Vagina (tissue), 2 donors: ENCODE measurements around the gene MYOZ3.

Source experiments
- POLR2A ChIP-seq, 2 donors: fragments of 450-650 bp; IDR thresholded peaks; one replicate each; pipeline ENCODE4 v1.6.1; 2017; ENCODE audit warnings: antibody characterized with exemption in 2 of 2, mild to moderate bottlenecking in 2 of 2, moderate library complexity in 2 of 2
- POLR2AphosphoS5 ChIP-seq, 2 donors: sonication (generic); formaldehyde crosslinking; IDR thresholded peaks; one replicate each; pipeline ENCODE4 v1.9.0; 2017; ENCODE audit warnings: antibody characterized with exemption in 2 of 2, mild to moderate bottlenecking in 2 of 2, low read depth in 1 of 2; ENCODE audit not compliant: insufficient read depth in 1 of 2
- TF ChIP-seq, protein P1 (sequence below), 3 experiments: fragments of 450-650 bp in 2 of 3; fragments of 200-600 bp in 1 of 3; sonication (generic) in 1 of 3; IDR thresholded peaks; one replicate each; pipeline ENCODE4 v1.5.1; 2017 to 2019; ENCODE audit warnings: antibody characterized with exemption in 3 of 3, mild to moderate bottlenecking in 2 of 3, moderate library complexity in 2 of 3

DNA sequence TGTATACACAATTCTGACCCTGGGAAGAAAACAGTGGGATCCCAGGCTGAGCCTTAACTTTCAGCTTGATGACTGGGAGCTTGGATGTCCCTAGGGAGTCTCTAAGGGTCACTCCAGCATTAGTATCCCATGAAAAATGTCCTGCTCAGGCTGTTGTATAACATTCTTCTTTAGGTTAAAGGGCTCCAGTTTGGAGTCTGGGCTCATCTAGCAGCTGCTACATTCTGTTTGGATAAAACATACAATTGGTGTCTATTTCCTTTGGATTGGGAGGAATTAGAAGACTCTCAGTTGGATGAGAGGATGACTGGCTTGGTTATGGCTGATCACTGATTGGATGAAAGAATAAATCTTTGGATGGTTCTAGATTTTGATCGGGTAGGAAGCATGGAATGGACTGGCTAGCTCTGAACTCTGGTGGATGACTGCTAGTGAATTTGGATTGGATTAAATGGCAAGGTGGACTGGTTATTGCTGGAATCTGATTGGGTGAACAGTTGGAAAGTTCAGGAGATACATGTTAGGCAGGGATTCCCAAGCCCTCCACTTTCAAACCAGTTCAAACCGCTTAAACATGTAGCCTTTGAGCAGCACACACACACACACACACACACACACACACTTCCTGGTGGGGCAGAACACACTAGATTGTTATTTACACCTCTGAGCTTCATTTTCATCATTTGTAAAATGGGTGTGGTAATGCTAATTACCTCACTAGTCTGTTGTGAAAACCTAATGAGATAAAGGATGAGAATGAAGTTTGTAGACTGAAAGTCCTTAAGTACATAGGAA is 7.1 kb upstream of the MYOZ3 start:
- TF ChIP-seq, protein P1, sequence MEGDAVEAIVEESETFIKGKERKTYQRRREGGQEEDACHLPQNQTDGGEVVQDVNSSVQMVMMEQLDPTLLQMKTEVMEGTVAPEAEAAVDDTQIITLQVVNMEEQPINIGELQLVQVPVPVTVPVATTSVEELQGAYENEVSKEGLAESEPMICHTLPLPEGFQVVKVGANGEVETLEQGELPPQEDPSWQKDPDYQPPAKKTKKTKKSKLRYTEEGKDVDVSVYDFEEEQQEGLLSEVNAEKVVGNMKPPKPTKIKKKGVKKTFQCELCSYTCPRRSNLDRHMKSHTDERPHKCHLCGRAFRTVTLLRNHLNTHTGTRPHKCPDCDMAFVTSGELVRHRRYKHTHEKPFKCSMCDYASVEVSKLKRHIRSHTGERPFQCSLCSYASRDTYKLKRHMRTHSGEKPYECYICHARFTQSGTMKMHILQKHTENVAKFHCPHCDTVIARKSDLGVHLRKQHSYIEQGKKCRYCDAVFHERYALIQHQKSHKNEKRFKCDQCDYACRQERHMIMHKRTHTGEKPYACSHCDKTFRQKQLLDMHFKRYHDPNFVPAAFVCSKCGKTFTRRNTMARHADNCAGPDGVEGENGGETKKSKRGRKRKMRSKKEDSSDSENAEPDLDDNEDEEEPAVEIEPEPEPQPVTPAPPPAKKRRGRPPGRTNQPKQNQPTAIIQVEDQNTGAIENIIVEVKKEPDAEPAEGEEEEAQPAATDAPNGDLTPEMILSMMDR (IDR thresholded peaks at IDR 0.05) = no peak
- TF ChIP-seq POLR2AphosphoS5 (IDR thresholded peaks at IDR 0.05; ENCODE audit: insufficient read depth in 1 of 2, low read depth in 1 of 2) (no peak), POLR2A (IDR thresholded peaks at IDR 0.05) (no peak)
